GM06990 (cell line): ENCODE results near the gene ITGA6.

ENCODE experiments used
- DNase-seq: peaks from one replicate; pipeline ENCODE4 v3.0.0-alpha.2; 2011; ENCODE audit not compliant: insufficient read length; ENCODE audit errors: extremely low read depth
- H3K27me3 ChIP-seq: replicated peaks from 2 replicates; pipeline ENCODE4 v1.6.0; 2011; ENCODE audit warnings: low read length; ENCODE audit not compliant: control insufficient read depth, insufficient read depth
- H3K36me3 ChIP-seq: 2 replicates; pipeline ENCODE4 v1.5.1; 2011; ENCODE audit warnings: low read length; ENCODE audit not compliant: control insufficient read depth, insufficient read depth
- H3K4me3 ChIP-seq: replicated peaks from 2 replicates; pipeline ENCODE4 v1.5.1; 2011; ENCODE audit warnings: low read depth, mild to moderate bottlenecking, control low read depth, low read length
- TF ChIP-seq, protein P1 (sequence below): IDR thresholded peaks from 2 replicates; pipeline ENCODE4 v1.5.1; 2011; ENCODE audit warnings: low read length, control low read depth, mild to moderate bottlenecking, inconsistent platforms; ENCODE audit not compliant: insufficient read depth, poor library complexity, severe bottlenecking

Gene ITGA6

DNA sequence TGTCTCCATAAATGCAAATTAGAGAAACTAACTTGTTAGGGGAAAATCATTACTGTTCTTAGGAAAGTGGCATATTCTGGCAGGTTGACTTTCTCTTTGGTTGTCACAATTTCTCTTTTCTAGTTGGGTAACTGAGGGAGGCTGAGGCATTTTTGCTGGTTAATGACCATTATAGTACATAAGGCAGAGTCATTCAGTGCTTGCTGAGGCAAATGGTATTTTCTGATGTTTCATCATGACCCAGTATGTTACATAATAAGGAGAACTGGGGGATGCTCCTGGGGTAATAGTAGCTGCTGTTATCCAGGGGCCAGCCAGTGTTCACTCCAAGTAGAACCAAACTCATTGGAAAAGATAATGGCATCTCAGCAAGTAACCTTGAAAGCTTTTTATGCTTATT is 62.3 kb downstream of the ITGA6 start:
- H3K27me3 ChIP-seq: no peaks in the 10 kb centered on the region
- no peak for DNase-seq
- H3K4me3 ChIP-seq: no peak overlapping the region
- TF ChIP-seq, protein P1, sequence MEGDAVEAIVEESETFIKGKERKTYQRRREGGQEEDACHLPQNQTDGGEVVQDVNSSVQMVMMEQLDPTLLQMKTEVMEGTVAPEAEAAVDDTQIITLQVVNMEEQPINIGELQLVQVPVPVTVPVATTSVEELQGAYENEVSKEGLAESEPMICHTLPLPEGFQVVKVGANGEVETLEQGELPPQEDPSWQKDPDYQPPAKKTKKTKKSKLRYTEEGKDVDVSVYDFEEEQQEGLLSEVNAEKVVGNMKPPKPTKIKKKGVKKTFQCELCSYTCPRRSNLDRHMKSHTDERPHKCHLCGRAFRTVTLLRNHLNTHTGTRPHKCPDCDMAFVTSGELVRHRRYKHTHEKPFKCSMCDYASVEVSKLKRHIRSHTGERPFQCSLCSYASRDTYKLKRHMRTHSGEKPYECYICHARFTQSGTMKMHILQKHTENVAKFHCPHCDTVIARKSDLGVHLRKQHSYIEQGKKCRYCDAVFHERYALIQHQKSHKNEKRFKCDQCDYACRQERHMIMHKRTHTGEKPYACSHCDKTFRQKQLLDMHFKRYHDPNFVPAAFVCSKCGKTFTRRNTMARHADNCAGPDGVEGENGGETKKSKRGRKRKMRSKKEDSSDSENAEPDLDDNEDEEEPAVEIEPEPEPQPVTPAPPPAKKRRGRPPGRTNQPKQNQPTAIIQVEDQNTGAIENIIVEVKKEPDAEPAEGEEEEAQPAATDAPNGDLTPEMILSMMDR: no peak
- no peaks in the 10 kb centered on the region for H3K36me3 ChIP-seq

DNA sequence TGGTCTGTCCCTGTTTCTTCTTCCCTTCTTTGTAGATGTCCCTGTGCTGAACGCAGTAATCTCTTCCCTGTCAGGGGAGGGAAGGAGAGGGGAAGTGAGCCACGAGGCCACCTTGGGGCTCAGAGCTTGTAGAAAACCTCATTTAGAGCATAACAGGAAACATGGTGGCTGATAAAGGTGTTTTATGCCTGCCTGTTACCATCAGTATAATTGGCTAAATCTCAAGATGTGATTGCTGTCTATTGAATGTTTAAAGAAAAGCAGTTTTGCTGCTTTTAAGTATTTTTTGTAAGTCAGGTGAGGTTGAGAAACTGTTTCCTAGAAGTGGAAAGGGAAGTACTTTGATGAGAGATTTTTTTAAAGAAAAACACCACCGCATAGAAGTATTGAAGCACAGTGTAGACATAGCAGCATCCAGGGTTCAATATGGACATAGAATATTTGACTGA is 68.8 kb downstream of the ITGA6 start:
- Histone ChIP-seq H3K27me3 (no peaks in the 10 kb centered on the region), H3K36me3 (no peaks in the 10 kb centered on the region), H3K4me3 (no peak overlapping the region)
- DNase-seq: no peak
- TF ChIP-seq, protein P1: no peak

DNA sequence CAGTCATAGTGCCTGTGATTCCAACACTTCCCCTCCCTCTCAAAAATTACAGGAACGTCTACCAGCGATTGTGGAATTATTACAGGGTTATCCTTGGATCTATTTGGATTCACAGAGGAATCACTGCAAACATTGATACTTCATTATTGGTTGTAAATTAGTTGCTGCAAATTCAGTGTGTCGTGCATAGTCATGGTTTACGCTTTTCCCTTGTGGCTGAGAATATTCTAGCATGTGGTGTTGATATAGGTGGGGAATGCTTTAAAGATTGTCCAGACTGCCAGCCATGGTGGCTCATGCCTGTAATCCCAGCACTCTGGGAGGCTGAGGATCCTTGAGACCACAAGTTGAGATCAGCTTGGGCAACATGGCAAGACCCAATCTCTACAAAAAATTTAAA is 79.8 kb downstream of the ITGA6 start:
- TF ChIP-seq, protein P1: no peak
- no peaks in the 10 kb centered on the region for H3K27me3 ChIP-seq
- no peaks in the 10 kb centered on the region for H3K36me3 ChIP-seq
- DNase-seq: no peak
- H3K4me3 ChIP-seq: no peak overlapping the region

DNA sequence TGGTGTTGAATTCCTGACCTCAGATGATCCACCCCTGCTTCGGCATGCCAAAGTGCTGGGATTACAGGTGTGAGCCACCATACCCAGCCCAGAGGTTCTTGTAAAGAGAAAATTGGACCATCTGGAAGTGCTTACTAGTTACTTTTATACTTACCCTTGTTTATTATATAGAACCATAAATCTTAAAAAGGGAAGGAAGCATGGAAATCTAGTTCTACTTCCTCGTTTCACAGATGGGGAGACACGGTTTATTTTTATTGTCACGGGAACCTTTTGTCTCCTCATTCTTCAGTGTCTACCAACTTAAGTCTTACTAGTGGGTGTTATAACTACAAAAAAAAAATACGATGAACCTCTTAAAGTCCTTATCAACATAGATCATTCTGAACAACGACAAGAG is 82.7 kb downstream of the ITGA6 start:
- Histone ChIP-seq H3K4me3 (no peak overlapping the region), H3K36me3 (no peaks in the 10 kb centered on the region), H3K27me3 (no peaks in the 10 kb centered on the region)
- TF ChIP-seq, protein P1: no peak
- no peak for DNase-seq

DNA sequence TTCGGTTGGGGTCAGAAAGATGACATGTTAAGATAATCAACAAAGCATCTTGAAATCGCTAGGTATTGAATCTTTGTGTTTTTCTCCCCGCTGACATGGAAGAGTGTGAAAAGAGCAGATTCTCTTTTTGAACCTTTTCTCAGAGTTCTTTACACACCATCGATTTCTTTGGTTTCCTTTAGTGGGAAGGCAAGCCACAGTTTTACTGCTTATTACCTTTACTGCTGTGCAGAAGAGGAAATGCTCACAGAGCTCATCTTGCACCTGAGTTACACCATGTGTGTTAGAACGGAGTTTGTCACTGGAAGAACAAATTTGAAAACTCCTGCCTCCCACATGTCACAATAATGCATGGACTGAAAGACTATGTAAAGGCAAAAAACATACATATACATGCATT is 83.2 kb downstream of the ITGA6 start:
- H3K36me3 ChIP-seq: no peaks in the 10 kb centered on the region
- H3K27me3 ChIP-seq: no peaks in the 10 kb centered on the region
- DNase-seq: no peak
- TF ChIP-seq, protein P1: no peak
- H3K4me3 ChIP-seq: no peak overlapping the region
